Measurements from ENCODE around the gene MAST2.

MAST2 gene

GRCh38 chr1:46076343-46076742 lies 272.9 kb downstream of the MAST2 start:
- no peak for DNase-seq

GRCh38 chr1:46077644-46078043 lies 274.2 kb downstream of the MAST2 start:
- no peak for DNase-seq

- DNase-seq: no peak
Observed at GRCh38 chr1:46080257-46080656, 276.8 kb downstream of the MAST2 start.

- DNase-seq: no peak
Observed at GRCh38 chr1:46081206-46081605, 277.8 kb downstream of the MAST2 start.

- DNase-seq: no peak
Observed at GRCh38 chr1:46081619-46082018, 278.2 kb downstream of the MAST2 start.

GRCh38 chr1:46083579-46083978 lies 280.2 kb downstream of the MAST2 start:
- DNase-seq: no peak

GRCh38 chr1:46084553-46085451 lies 281.4 kb downstream of the MAST2 start:
- no peak for DNase-seq
